NCI-H1092 (cell line): ENCODE data around the gene UCHL1.
"Not testable (repeated sequence)": the region's sequence is repeated elsewhere in the genome, so short reads cannot be mapped to it uniquely, and the experiment has no call there.

Source experiments
- DNase-seq: peaks from one replicate; lab custom pipeline; 2025; lab: John Stamatoyannopoulos, UW

UCHL1 gene

DNA sequence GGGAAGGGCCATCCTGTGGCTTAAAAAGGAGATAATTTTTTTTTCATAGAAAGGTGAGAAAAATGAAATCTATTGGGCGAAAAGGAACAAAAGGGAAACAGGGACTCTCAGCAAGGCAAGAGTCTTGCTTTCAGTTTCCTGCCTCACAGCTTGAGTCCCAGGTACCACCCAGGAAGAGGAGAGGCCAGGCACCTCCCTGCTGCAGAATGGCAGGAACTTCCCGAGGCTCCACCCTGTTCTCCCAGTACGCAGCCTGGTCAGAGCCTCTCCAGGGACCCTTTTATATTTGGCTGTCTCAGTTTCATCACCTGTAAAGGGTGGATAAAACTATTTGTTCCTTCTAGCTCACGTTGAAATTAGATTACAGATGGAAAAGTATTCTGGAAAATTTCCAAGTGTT is 33.8 kb downstream of the UCHL1 start:
- no peak for DNase-seq

DNA sequence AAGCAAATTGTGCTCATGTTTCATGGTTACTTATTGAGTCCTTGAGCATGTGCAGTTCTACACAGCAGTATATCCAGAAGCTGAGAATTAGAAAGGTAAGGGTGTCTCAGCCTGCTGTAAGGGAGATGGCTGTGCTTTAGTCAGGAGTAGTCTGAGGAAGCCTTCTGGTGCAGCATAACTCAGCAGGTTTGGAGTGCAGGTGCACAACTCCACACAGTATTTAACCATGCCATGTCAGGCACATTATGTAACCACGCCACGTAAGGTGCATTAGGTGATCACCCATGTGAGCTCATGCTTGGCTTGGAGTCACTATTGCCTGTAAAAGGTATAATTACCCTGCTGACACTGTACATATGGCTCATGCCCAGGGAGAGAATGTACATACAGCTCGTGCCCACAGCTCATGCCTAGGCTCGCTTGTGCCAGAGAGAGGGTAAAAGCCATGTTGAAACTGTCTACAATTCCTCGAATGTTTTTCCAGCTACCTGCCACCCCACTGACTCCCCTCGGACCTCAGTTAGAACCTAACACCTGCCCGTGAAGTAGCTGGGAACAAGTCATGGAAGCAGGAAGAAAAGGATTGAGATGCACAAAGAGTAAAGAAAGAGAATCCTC is 37.8 kb downstream of the UCHL1 start:
- DNase-seq = no peak

DNA sequence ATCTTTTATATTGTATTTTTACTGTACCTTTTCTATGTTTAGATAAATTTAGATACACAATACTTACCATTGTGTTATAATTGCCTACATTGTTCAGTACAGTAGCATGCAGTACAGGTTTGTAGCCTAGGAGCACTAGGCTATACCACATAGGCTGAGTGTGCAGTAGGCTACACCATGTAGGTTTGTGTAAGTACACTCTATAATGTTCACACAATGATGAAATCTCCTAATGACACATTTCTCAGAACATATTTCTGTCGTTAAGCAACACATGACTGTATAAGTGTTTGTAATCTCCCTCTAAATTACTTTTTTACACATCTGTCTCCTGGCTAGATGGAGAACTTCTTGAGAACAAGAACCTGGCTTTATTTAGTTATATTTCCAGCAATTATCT is 40.3 kb downstream of the UCHL1 start:
- no peak for DNase-seq

DNA sequence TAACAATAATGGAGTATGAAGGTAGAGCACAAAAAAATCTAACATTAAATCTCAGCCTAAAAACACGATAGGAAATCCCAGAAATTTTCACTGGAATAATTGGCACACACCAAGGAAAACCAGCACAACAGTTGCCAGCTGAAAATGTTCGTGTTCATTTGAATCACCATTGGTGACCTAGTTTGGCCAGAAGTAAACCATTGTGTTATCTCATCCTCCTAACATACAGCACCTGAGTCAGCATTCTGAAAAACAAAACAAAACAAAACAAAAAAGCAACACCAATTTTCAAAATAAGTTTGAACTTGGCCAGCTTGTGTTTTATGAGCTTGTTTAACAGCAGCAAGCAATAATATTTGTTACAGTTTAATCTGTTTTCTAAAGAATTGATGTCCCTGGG is 41.1 kb downstream of the UCHL1 start:
- no peak for DNase-seq

DNA sequence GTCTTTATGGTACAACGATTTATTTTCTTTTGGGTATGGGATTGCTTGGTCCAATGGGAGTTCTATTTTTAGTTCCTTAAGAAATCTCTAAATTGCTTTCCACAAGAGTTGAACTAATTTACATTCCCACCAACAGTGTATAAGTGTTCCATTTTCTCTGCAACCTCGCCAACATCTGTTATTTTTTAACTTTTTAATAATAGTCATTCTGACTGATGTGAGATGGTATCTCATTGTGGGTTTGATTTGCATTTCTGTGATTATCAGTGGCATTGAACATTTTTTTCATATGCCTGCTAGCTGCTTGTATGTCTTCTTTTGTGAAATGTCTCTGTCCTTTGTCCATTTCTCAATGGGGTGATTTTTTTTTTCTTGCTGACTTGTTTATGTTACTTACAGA is 42.8 kb downstream of the UCHL1 start:
- no peak for DNase-seq

DNA sequence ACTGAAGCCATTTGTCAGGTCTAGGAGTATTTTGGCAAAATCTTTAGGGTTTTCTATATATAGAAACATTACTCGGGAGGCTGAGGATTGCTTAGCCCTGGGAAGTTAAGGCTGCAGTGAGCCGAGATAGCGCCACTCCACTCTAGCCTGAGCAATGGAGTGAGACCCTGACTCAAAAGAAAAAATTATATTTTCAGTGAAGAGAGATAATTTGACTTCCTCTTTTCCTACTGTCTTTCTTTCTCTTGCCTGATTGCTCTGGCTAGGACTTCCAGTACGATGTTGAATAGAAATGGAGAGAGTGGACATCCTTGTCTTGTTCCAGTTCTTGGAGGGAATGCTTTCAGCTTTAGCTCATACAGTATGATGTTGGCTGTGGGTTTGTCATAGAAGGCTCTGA is 44.4 kb downstream of the UCHL1 start:
- no peak for DNase-seq

DNA sequence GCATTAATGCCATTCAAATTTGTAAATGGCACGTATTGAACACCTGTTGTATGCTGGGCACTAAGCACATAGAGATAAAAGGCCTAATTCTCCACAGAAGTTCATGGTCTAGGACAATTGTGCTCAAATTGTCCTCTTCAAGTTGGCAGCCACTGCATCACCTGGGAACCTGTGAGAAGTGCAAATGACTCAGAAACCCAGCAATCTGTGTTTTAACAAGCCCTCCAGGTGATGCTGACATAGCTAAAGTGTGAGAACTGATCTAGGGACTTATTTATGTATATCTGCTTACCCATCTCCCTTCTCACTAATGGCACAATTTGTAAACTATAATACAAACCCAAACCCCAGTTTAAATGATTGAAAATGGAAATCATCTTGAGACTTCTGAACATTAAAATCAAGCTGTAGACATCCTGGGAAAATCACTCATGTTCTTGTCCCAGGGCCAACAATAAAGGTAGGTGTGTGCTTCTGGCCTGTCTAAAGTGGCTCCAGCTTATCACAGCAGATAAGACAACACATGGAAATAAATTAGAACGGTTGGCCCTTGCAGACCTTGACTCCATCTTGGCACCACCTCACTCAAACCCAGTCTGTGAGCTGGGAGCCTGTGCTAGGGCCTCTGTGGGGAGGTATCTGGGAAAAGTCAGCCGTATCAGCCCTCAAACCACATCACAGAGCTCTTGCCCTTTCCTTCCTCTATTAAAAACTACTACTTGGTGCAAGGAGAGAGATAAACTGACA is 46.8 kb downstream of the UCHL1 start:
- no peak for DNase-seq

DNA sequence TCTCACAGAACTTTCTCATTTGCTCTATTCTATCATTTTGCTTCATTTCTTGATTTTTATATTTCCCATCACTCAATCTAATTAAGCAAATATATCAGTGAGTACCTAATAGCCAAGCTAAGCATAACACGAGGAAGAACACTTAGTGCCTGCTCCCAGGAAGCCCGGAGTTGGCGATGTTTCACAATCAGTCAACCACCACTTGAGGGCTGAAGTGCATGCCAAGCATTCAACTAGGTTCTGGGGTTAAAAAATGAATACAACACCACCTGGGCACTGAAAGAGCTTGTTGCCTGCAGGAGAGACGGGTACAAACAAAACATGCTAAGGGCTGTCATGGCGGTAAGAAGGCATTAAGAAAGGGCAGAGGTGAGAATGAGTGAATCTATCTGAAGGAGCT is 47.5 kb downstream of the UCHL1 start:
- DNase-seq = no peak

DNA sequence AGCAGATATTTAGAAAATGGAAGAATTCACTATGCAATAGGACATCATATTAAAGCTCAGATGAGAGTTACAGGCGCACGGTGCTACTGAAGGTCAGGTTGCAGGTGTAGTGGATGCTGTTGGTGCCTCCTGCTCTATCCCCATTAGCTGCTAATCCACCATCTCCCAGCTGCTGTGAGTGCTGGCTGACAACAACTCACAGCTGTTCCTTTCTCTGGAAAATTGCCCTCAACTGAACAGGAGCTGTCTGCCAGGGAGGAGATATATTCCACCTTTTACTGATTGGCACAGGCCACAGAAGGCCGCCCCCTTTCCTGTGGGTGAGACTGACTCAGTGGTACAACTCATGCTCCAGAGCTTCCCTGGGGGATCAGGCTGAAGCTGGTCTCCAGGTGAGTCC is 48.7 kb downstream of the UCHL1 start:
- DNase-seq = no peak

DNA sequence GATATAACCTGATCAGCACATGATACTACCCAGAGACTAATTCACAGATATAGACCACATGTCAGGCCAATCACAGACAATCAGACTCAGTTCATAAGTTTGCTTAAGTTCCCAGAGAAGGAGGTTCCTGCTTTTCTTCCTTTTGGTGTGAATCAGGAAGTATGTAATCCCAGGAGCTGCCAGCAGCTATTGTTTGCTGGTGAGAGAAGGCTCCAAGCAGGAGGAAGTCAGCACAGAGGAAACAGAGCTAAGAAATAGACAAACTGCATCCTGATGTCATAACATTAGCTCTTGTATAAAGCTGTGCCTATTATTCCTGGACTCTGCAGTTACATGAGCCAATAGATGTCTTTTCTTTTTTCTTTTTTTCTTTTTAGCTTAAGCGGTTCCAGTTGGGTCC is 50.9 kb downstream of the UCHL1 start:
- no peak for DNase-seq

DNA sequence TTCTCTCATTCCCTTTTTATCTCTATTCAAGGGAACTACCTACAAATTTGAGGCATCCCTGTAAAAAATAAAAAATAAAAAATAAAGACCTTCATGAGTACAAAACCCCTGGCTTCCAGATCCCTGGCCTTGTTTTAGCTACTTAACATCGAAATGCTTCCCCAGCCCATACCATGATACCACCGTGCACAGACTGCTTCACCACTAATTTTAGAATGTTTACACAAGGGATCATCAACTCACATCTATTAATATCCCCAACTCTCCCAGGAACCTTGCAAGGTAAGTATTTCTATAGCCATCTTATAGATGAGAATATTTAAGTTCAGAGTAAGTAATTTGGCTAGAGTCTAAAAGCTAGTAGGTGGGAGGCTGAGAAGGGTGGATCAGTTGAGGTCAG is 51.7 kb downstream of the UCHL1 start:
- no peak for DNase-seq

DNA sequence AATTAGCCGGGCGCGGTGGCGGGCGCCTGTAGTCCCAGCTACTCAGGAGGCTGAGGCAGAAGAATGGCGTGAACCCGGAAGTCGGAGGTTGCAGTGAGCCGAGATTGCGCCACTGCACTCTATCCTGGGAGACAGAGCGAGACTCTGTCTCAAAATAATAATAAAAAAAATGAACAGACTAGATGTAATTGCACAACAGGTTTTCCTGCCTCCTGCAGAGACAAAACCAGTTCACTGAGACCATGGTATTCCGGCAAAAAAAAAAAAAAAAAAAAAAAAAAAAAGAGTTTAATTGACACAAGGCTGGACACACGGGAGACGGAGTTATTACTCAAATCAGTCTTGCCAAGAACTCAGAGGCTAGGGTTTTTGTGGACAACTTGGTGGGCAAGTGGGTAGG is 58.7 kb downstream of the UCHL1 start:
- not testable (repeated sequence) for DNase-seq

DNA sequence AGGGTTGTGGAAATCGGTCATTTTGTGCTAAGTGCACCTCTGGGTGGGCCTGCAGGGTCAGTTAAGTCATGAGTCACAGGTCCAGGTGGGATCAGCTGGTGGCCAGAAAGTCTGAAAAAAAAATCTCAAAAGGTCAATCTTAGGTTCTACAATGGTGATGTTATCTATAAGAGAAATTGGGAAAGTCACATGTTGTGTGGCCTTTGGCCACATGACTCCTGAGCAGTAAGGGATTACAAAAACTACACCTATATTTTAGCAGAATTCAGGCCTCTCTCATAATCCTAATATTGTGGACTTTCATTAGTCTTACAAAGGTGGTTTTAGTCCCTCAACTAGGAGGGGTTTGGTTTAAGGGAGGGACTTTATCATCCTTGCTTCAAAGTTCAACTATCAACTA is 59.1 kb downstream of the UCHL1 start:
- DNase-seq = no peak
